ENCODE measurements around the gene IFI44L. TPM values are rescaled to one million over a fixed set of nuclear protein-coding genes. Genes with fewer than 3 reads are reported as not detected.

IFI44L gene
- total RNA-seq, 1 donor from 2014 or later, result 19.5 TPM

- Histone ChIP-seq H3K36me3 (no peaks in the 10 kb centered on the region), H3K4me3 (no peak overlapping the region), H3K4me1 (no peaks in the 10 kb centered on the region), H3K27ac (no peak overlapping the region), H3K9me3 (no peaks in the 10 kb centered on the region), H3K27me3 (no peaks in the 10 kb centered on the region)
- no peak for TF ChIP-seq CTCF (IDR thresholded peaks at IDR 0.05)
- intact Hi-C loops (cut with DNase I), result no loop called here
- no peak for DNase-seq (ENCODE audit: low spot score in 2 of 2)
These were observed 28.3 kb upstream of the IFI44L start for GRCh38 chr1:78591971-78592370.

GRCh38 chr1:78599294-78599693 lies 21.0 kb upstream of the IFI44L start:
- Histone ChIP-seq H3K4me3 (no peak overlapping the region), H3K4me1 (no peaks in the 10 kb centered on the region), H3K27ac (no peak overlapping the region), H3K9me3 (no peaks in the 10 kb centered on the region), H3K36me3 (no peaks in the 10 kb centered on the region), H3K27me3 (no peaks in the 10 kb centered on the region)
- DNase-seq (ENCODE audit: low spot score in 2 of 2), result no peak
- intact Hi-C loops (cut with DNase I), result no loop called here
- no peak for TF ChIP-seq CTCF (IDR thresholded peaks at IDR 0.05)

- no peak overlapping the region for H3K4me3 ChIP-seq
These were observed 19.2 kb upstream of the IFI44L start for GRCh38 chr1:78601068-78601467.

GRCh38 chr1:78603206-78603605 lies 17.0 kb upstream of the IFI44L start:
- intact Hi-C loops (cut with DNase I), result no loop called here

More at GRCh38 chr1:78601068-78601467, 19.2 kb upstream of the IFI44L start:
- no peak for DNase-seq (ENCODE audit: low spot score in 2 of 2)
- Histone ChIP-seq H3K4me1 (no peaks in the 10 kb centered on the region), H3K27me3 (no peaks in the 10 kb centered on the region), H3K27ac (no peak overlapping the region), H3K36me3 (no peaks in the 10 kb centered on the region), H3K9me3 (no peaks in the 10 kb centered on the region)
- TF ChIP-seq CTCF (IDR thresholded peaks at IDR 0.05), result no peak
- intact Hi-C loops (cut with DNase I), result no loop called here

GRCh38 chr1:78604643-78605042 lies 15.6 kb upstream of the IFI44L start:
- intact Hi-C loops (cut with DNase I), result no loop called here
- no peak for DNase-seq (ENCODE audit: low spot score in 2 of 2)
- TF ChIP-seq CTCF (IDR thresholded peaks at IDR 0.05), result no peak
- H3K4me3 ChIP-seq, result no peak overlapping the region
- no peak overlapping the region for H3K27ac ChIP-seq
- H3K4me1 ChIP-seq, result no peaks in the 10 kb centered on the region
- no peaks in the 10 kb centered on the region for H3K27me3 ChIP-seq
- no peaks in the 10 kb centered on the region for H3K36me3 ChIP-seq
- no peaks in the 10 kb centered on the region for H3K9me3 ChIP-seq

More at GRCh38 chr1:78603206-78603605, 17.0 kb upstream of the IFI44L start:
- no peak for DNase-seq (ENCODE audit: low spot score in 2 of 2)
- Histone ChIP-seq H3K27ac (no peak overlapping the region), H3K4me3 (no peak overlapping the region), H3K27me3 (no peaks in the 10 kb centered on the region), H3K9me3 (no peaks in the 10 kb centered on the region), H3K4me1 (no peaks in the 10 kb centered on the region), H3K36me3 (no peaks in the 10 kb centered on the region)
- TF ChIP-seq CTCF (IDR thresholded peaks at IDR 0.05), result no peak

- Histone ChIP-seq H3K4me3 (no peak overlapping the region), H3K27me3 (no peaks in the 10 kb centered on the region), H3K36me3 (no peaks in the 10 kb centered on the region), H3K4me1 (no peaks in the 10 kb centered on the region), H3K27ac (no peak overlapping the region), H3K9me3 (no peaks in the 10 kb centered on the region)
- TF ChIP-seq CTCF (IDR thresholded peaks at IDR 0.05), result no peak
- intact Hi-C loops (cut with DNase I), result loop anchor here (2.0 kb wide), 1 partner anchor 461 kb away; no protein-coding TSS in a partner anchor
- no peak for DNase-seq (ENCODE audit: low spot score in 2 of 2)
These were observed 14.0 kb upstream of the IFI44L start for GRCh38 chr1:78606274-78606673.
